Colon (tissue), 2 donors: ENCODE data around the gene HOXB9.

Experiments used
- FAIRE-seq: peaks from 2 replicates; lab custom pipeline; 2012; peaks lifted over from hg19 to GRCh38; lab: Jason Lieb, UNC
- donor health status: control.
- donor health status: control.

Gene HOXB9

GRCh38 chr17:48624118-48624517 is 2.0 kb downstream of the HOXB9 start:
- no peak for FAIRE-seq

- no peak for FAIRE-seq
These were observed 2.6 kb downstream of the HOXB9 start for GRCh38 chr17:48623583-48623982.

GRCh38 chr17:48622857-48623256 is 3.3 kb downstream of the HOXB9 start:
- no peak for FAIRE-seq

- FAIRE-seq: no peak
These were observed 4.5 kb downstream of the HOXB9 start for GRCh38 chr17:48621410-48622392.

GRCh38 chr17:48620461-48621139 is 5.6 kb downstream of the HOXB9 start:
- no peak for FAIRE-seq

- no peak for FAIRE-seq
These were observed 6.2 kb downstream of the HOXB9 start for GRCh38 chr17:48619826-48620449.

GRCh38 chr17:48618256-48618896 is 7.8 kb downstream of the HOXB9 start:
- FAIRE-seq: peak; percentile 24

GRCh38 chr17:48617471-48618255 is 8.5 kb downstream of the HOXB9 start:
- no peak for FAIRE-seq

- FAIRE-seq: no peak
These were observed 9.3 kb downstream of the HOXB9 start for GRCh38 chr17:48616717-48617470.

GRCh38 chr17:48615963-48616716 is 10.0 kb downstream of the HOXB9 start:
- FAIRE-seq: no peak

GRCh38 chr17:48615047-48615962 is 10.9 kb downstream of the HOXB9 start, which contains the start of gene HOXB8:
HOXB8 (minus strand) TSS chr17:48615292; CDS start chr17:48614704, 588 bp downstream.
- FAIRE-seq: no peak

- no peak for FAIRE-seq
These were observed 12.1 kb downstream of the HOXB9 start for GRCh38 chr17:48613862-48614694.

- FAIRE-seq: no peak
These were observed 13.1 kb downstream of the HOXB9 start for GRCh38 chr17:48612854-48613691.

- FAIRE-seq: no peak
These were observed 13.7 kb downstream of the HOXB9 start for GRCh38 chr17:48612456-48612853.

- no peak for FAIRE-seq
These were observed 14.3 kb downstream of the HOXB9 start for GRCh38 chr17:48611681-48612455.

GRCh38 chr17:48611213-48611612 is 14.9 kb downstream of the HOXB9 start:
- no peak for FAIRE-seq
